ENCODE data around the gene CILP2.

Gene CILP2
- 1.0 to 1.5 (median 1.4) reads per million in 3 donors for total RNA-seq

DNA sequence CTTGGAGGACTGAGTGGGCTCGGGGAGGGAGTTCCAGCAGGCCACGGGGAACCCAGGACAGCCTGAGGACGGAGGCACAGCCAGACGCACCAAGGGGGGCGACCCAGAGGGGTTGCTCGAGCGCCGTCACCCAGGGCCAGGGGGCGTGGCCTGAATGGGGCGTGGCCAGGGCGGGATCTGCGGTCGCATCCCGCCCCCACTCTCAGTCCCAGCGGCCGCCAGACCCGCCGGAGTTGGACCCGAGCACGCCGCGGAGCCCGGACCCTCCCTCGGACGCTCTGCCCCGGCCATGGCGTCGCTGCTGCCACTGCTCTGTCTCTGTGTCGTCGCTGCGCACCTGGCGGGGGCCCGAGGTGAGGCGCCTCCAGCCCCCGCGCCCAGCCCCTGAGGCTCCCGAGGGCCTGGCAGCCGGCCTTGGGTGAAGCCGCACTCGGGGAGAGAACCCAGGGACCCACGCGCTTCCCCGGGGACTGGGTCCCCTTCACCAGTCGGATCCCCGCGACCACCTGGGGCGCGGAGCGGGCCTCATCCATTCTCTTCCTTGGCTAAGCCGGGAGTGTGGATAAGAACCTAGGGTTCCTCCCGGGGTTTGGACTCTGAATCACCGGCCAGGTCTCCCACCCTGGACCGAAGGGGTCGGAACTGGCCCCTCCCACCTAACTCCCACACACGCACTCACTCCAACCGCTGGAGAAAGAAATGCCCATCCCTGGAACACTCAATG lies at the start of gene CILP2:
Gene CILP2 (plus strand): TSS at position 205 of the 724 bp plus-strand sequence. CDS start 85 bp downstream, at position 290.
- H3K4me3 ChIP-seq (ENCODE audit: insufficient read depth, low read depth, low read length, poor library complexity, severe bottlenecking), result peak within 1 kb of the TSS; percentile 19

GRCh38 chr19:19488875-19489690 lies 49.0 kb upstream of the CILP2 start:
- Histone ChIP-seq H3K27me3 (replicated peaks; ENCODE audit: control insufficient read depth, insufficient read depth, low read length, poor library complexity, severe bottlenecking) (no peaks in the 10 kb centered on the region), H3K27ac (ENCODE audit: insufficient read depth, low read length, poor library complexity, severe bottlenecking) (peak overlapping the region; percentile 87), H3K4me1 (ENCODE audit: control insufficient read depth, insufficient read depth, low read length, poor library complexity, severe bottlenecking) (peaks cover 39% of the 10 kb centered on the region), H3K4me3 (ENCODE audit: insufficient read depth, low read depth, low read length, poor library complexity, severe bottlenecking) (peak overlapping the region; percentile 17), H3K9me3 (ENCODE audit: control insufficient read depth, low read length) (no peaks in the 10 kb centered on the region), H3K36me3 (ENCODE audit: control insufficient read depth, insufficient read depth, low read length) (peaks cover 18% of the 10 kb centered on the region)
- DNase-seq, result peak; percentile 88 to 95 (median 92)

More for the DNA sequence above, at the start of gene CILP2:
- peak in 2 of 3 donors; percentile 29 to 39 for DNase-seq
- Histone ChIP-seq H3K4me1 (ENCODE audit: control insufficient read depth, insufficient read depth, low read length, poor library complexity, severe bottlenecking) (peaks cover 25% of the 10 kb centered on the region), H3K27me3 (replicated peaks; ENCODE audit: control insufficient read depth, insufficient read depth, low read length, poor library complexity, severe bottlenecking) (no peaks in the 10 kb centered on the region), H3K9me3 (ENCODE audit: control insufficient read depth, low read length) (no peaks in the 10 kb centered on the region), H3K27ac (ENCODE audit: insufficient read depth, low read length, poor library complexity, severe bottlenecking) (no peak within 1 kb of the TSS), H3K36me3 (ENCODE audit: control insufficient read depth, insufficient read depth, low read length) (no peaks in the 10 kb centered on the region)

DNA sequence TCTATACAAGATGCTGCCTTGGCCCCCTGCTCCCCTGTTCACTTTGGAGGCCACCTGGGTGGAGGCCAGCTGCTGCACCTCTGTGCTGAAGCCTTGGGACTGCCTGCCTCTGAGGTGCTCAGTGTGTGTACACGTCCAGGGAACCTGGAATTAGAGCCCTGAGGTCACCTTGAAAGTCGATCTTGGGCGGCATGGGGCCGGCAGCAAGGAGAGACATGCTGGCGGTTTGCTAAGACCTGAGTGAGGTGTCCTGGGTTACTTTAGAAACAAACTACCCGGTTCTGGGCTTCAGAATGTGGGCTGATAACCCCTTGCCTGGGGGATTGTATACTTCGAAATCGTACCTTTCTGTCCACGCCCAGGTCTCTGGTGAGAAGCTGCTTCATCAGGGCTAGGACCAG lies 48.3 kb upstream of the CILP2 start:
- Histone ChIP-seq H3K4me3 (ENCODE audit: insufficient read depth, low read depth, low read length, poor library complexity, severe bottlenecking) (no peak overlapping the region), H3K4me1 (ENCODE audit: control insufficient read depth, insufficient read depth, low read length, poor library complexity, severe bottlenecking) (peaks cover 39% of the 10 kb centered on the region), H3K36me3 (ENCODE audit: control insufficient read depth, insufficient read depth, low read length) (peaks cover 25% of the 10 kb centered on the region), H3K9me3 (ENCODE audit: control insufficient read depth, low read length) (no peaks in the 10 kb centered on the region), H3K27ac (ENCODE audit: insufficient read depth, low read length, poor library complexity, severe bottlenecking) (peak overlapping the region; percentile 87), H3K27me3 (replicated peaks; ENCODE audit: control insufficient read depth, insufficient read depth, low read length, poor library complexity, severe bottlenecking) (no peaks in the 10 kb centered on the region)
- DNase-seq, result no peak

DNA sequence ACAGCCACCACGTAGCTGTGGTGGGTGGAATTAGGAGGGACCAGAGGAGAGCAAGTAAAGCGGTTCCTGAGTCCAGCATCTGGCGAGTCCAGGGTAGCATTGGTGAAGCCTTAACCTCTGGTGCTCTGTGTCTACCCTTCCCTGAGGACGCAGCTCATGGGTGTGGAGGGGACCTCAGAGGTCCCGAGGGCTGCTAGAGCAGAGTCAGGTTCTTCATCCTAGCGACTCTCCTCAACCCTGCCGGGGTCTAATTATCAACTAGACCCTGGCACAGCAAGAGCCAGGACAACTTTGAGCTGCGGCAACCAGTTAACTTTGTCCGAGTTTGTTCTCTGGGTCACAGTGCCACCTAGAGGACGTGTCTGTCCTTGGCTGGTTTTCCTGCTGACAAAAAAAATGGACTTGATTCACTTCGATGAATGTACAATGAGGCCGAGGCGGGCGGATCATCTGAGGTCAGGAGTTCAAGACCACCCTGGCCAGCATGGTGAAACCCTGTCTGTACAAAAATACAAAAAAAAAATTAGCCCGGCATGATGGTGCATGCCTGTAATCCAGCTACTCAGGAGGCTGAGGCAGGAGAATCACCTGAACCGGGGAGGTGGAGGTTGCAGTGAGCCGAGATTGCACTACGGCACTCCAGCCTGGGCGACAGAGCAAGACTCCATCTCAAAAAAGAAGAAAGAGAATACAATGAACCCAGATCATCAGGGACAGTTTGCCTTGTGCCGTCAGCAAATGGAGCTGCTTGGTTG lies 47.7 kb upstream of the CILP2 start:
- Histone ChIP-seq H3K9me3 (ENCODE audit: control insufficient read depth, low read length) (no peaks in the 10 kb centered on the region), H3K4me3 (ENCODE audit: insufficient read depth, low read depth, low read length, poor library complexity, severe bottlenecking) (no peak overlapping the region), H3K27ac (ENCODE audit: insufficient read depth, low read length, poor library complexity, severe bottlenecking) (peak overlapping the region; percentile 87), H3K4me1 (ENCODE audit: control insufficient read depth, insufficient read depth, low read length, poor library complexity, severe bottlenecking) (peaks cover 39% of the 10 kb centered on the region), H3K36me3 (ENCODE audit: control insufficient read depth, insufficient read depth, low read length) (peaks cover 25% of the 10 kb centered on the region), H3K27me3 (replicated peaks; ENCODE audit: control insufficient read depth, insufficient read depth, low read length, poor library complexity, severe bottlenecking) (no peaks in the 10 kb centered on the region)
- peak; percentile 60 to 73 (median 66) for DNase-seq

- DNase-seq, result no peak
- Histone ChIP-seq H3K4me1 (ENCODE audit: control insufficient read depth, insufficient read depth, low read length, poor library complexity, severe bottlenecking) (peaks cover 36% of the 10 kb centered on the region), H3K9me3 (ENCODE audit: control insufficient read depth, low read length) (no peaks in the 10 kb centered on the region), H3K27ac (ENCODE audit: insufficient read depth, low read length, poor library complexity, severe bottlenecking) (no peak overlapping the region), H3K4me3 (ENCODE audit: insufficient read depth, low read depth, low read length, poor library complexity, severe bottlenecking) (no peak overlapping the region), H3K27me3 (replicated peaks; ENCODE audit: control insufficient read depth, insufficient read depth, low read length, poor library complexity, severe bottlenecking) (no peaks in the 10 kb centered on the region), H3K36me3 (ENCODE audit: control insufficient read depth, insufficient read depth, low read length) (peaks cover 35% of the 10 kb centered on the region)
Observed at GRCh38 chr19:19491321-19492025, 46.6 kb upstream of the CILP2 start.

- no peak overlapping the region for H3K27ac ChIP-seq (ENCODE audit: insufficient read depth, low read length, poor library complexity, severe bottlenecking)
- no peak overlapping the region for H3K4me3 ChIP-seq (ENCODE audit: insufficient read depth, low read depth, low read length, poor library complexity, severe bottlenecking)
- no peaks in the 10 kb centered on the region for H3K27me3 ChIP-seq (replicated peaks; ENCODE audit: control insufficient read depth, insufficient read depth, low read length, poor library complexity, severe bottlenecking)
- no peak for DNase-seq
- H3K36me3 ChIP-seq (ENCODE audit: control insufficient read depth, insufficient read depth, low read length), result peaks cover 38% of the 10 kb centered on the region
- H3K4me1 ChIP-seq (ENCODE audit: control insufficient read depth, insufficient read depth, low read length, poor library complexity, severe bottlenecking), result peaks cover 30% of the 10 kb centered on the region
- no peaks in the 10 kb centered on the region for H3K9me3 ChIP-seq (ENCODE audit: control insufficient read depth, low read length)
Observed at GRCh38 chr19:19492026-19492610, 45.9 kb upstream of the CILP2 start.

GRCh38 chr19:19493841-19494546 lies 44.1 kb upstream of the CILP2 start:
- Histone ChIP-seq H3K4me3 (ENCODE audit: insufficient read depth, low read depth, low read length, poor library complexity, severe bottlenecking) (no peak overlapping the region), H3K36me3 (ENCODE audit: control insufficient read depth, insufficient read depth, low read length) (peaks cover 56% of the 10 kb centered on the region), H3K27me3 (replicated peaks; ENCODE audit: control insufficient read depth, insufficient read depth, low read length, poor library complexity, severe bottlenecking) (no peaks in the 10 kb centered on the region), H3K4me1 (ENCODE audit: control insufficient read depth, insufficient read depth, low read length, poor library complexity, severe bottlenecking) (peaks cover 11% of the 10 kb centered on the region), H3K9me3 (ENCODE audit: control insufficient read depth, low read length) (no peaks in the 10 kb centered on the region), H3K27ac (ENCODE audit: insufficient read depth, low read length, poor library complexity, severe bottlenecking) (no peak overlapping the region)
- no peak for DNase-seq

GRCh38 chr19:19495614-19496603 lies 42.2 kb upstream of the CILP2 start:
- Histone ChIP-seq H3K9me3 (ENCODE audit: control insufficient read depth, low read length) (no peaks in the 10 kb centered on the region), H3K27me3 (replicated peaks; ENCODE audit: control insufficient read depth, insufficient read depth, low read length, poor library complexity, severe bottlenecking) (no peaks in the 10 kb centered on the region), H3K36me3 (ENCODE audit: control insufficient read depth, insufficient read depth, low read length) (peaks cover 75% of the 10 kb centered on the region), H3K27ac (ENCODE audit: insufficient read depth, low read length, poor library complexity, severe bottlenecking) (no peak overlapping the region), H3K4me3 (ENCODE audit: insufficient read depth, low read depth, low read length, poor library complexity, severe bottlenecking) (no peak overlapping the region), H3K4me1 (ENCODE audit: control insufficient read depth, insufficient read depth, low read length, poor library complexity, severe bottlenecking) (no peaks in the 10 kb centered on the region)
- DNase-seq, result no peak
